ENCODE data around the gene SPRYD4.

SPRYD4 gene

GRCh38 chr12:56521590-56522371, 53.4 kb downstream of the SPRYD4 start, which contains the start of gene RBMS2:
Gene RBMS2 (plus strand): TSS chr12:56521820. CDS start chr12:56522024, 204 bp downstream.
- H3K4me1 Mint-ChIP-seq (ENCODE audit: low read depth), result peaks cover 32% of the 10 kb centered on the region
- H3K9me3 Mint-ChIP-seq (ENCODE audit: low read depth), result no peaks in the 10 kb centered on the region
- peak within 1 kb of the TSS; percentile 41 for H3K27ac Mint-ChIP-seq
- peak within 1 kb of the TSS; percentile 71 for H3K4me3 Mint-ChIP-seq
- no peaks in the 10 kb centered on the region for H3K27me3 Mint-ChIP-seq
- no peaks in the 10 kb centered on the region for H3K36me3 Mint-ChIP-seq

GRCh38 chr12:56522411-56523193, 54.2 kb downstream of the SPRYD4 start:
- Mint-ChIP-seq H3K27ac (peak overlapping the region; percentile 24), H3K36me3 (no peaks in the 10 kb centered on the region), H3K9me3 (ENCODE audit: low read depth) (no peaks in the 10 kb centered on the region), H3K27me3 (no peaks in the 10 kb centered on the region), H3K4me1 (ENCODE audit: low read depth) (peaks cover 32% of the 10 kb centered on the region), H3K4me3 (peak overlapping the region; percentile 71)

- no peaks in the 10 kb centered on the region for H3K27me3 Mint-ChIP-seq
- no peak overlapping the region for H3K27ac Mint-ChIP-seq
- H3K4me1 Mint-ChIP-seq (ENCODE audit: low read depth), result no peaks in the 10 kb centered on the region
- no peaks in the 10 kb centered on the region for H3K36me3 Mint-ChIP-seq
- no peaks in the 10 kb centered on the region for H3K9me3 Mint-ChIP-seq (ENCODE audit: low read depth)
- no peak overlapping the region for H3K4me3 Mint-ChIP-seq
These were observed 60.5 kb downstream of the SPRYD4 start for GRCh38 chr12:56528846-56529245.
